CD14-positive monocyte (primary cell): ENCODE measurements around the gene KLC3. TPM values are rescaled to one million over a fixed set of nuclear protein-coding genes. Genes with fewer than 3 reads are reported as not detected.
"Not testable (repeated sequence)": the region's sequence is repeated elsewhere in the genome, so short reads cannot be mapped to it uniquely, and the experiment has no call there.

ENCODE experiments used
- DNase-seq, 3 donors: peaks; one replicate each; pipeline ENCODE4 v3.0.0-alpha.2; 2011 to 2022
- H2AFZ ChIP-seq: 2 replicates; pipeline ENCODE4 v1.6.0; 2012; ENCODE audit warnings: mild to moderate bottlenecking, low read depth, low read length, inconsistent platforms; ENCODE audit not compliant: insufficient read depth, poor library complexity, severe bottlenecking
- H3K27ac ChIP-seq, 2 donors: 1 replicate in 1 of 2; 2 replicates in 1 of 2; pipeline ENCODE4 v1.5.1; 2012 to 2013; ENCODE audit warnings: low read length in 2 of 2, control low read depth in 1 of 2, inconsistent platforms in 1 of 2, low read depth in 1 of 2, mild to moderate bottlenecking in 1 of 2
- H3K27me3 ChIP-seq, 2 donors: one replicate each; pipeline versions ENCODE4 v1.6.0 to v1.6.1; 2011 to 2013; ENCODE audit warnings: low read length in 2 of 2; ENCODE audit not compliant: control insufficient read depth in 2 of 2, insufficient read depth in 2 of 2
- H3K36me3 ChIP-seq, 2 donors: replicated peaks in 1 of 2; 1 replicate in 1 of 2; 2 replicates in 1 of 2; pipeline versions ENCODE4 v1.5.1 to v1.6.1; 2012 to 2013; ENCODE audit warnings: low read length in 2 of 2, control low read depth in 1 of 2, inconsistent platforms in 1 of 2, mild to moderate bottlenecking in 1 of 2; ENCODE audit not compliant: insufficient read depth in 2 of 2, control insufficient read depth in 1 of 2
- H3K4me1 ChIP-seq, 2 donors: 1 replicate in 1 of 2; 2 replicates in 1 of 2; pipeline versions ENCODE4 v1.5.1 to v1.6.1; 2012 to 2013; ENCODE audit warnings: low read length in 2 of 2, control low read depth in 1 of 2, inconsistent platforms in 1 of 2, mild to moderate bottlenecking in 1 of 2, moderate library complexity in 1 of 2; ENCODE audit not compliant: insufficient read depth in 2 of 2, control insufficient read depth in 1 of 2
- H3K4me2 ChIP-seq: replicated peaks from 2 replicates; pipeline ENCODE3; 2012; ENCODE audit warnings: low read length, moderate library complexity, mild to moderate bottlenecking; ENCODE audit not compliant: poor library complexity, severe bottlenecking; ENCODE audit errors: extremely low read depth
- H3K4me3 ChIP-seq, 3 experiments: fragments of 200-600 bp in 1 of 3; sonication (generic) in 1 of 3; replicated peaks in 1 of 3; 1 replicate in 2 of 3; 2 replicates in 1 of 3; pipeline ENCODE4 v1.5.1; 2011 to 2013; ENCODE audit warnings: low read length in 3 of 3, mild to moderate bottlenecking in 3 of 3, control low read depth in 2 of 3, low read depth in 2 of 3, inconsistent platforms in 1 of 3, moderate library complexity in 1 of 3
- H3K79me2 ChIP-seq: 2 replicates; pipeline ENCODE4 v1.6.0; 2012; ENCODE audit warnings: mild to moderate bottlenecking, control low read depth, inconsistent platforms, low read length, moderate library complexity; ENCODE audit not compliant: insufficient read depth
- H3K9ac ChIP-seq: 2 replicates; pipeline ENCODE4 v1.6.0; 2017; ENCODE audit warnings: low read length, mild to moderate bottlenecking; ENCODE audit not compliant: insufficient read depth, poor library complexity, severe bottlenecking
- H3K9me3 ChIP-seq, 2 donors: replicated peaks in 1 of 2; 1 replicate in 1 of 2; 2 replicates in 1 of 2; pipeline versions ENCODE4 v1.5.1 to v1.6.1; 2012 to 2013; ENCODE audit warnings: low read length in 2 of 2, control low read depth in 1 of 2; ENCODE audit not compliant: control insufficient read depth in 1 of 2, insufficient read depth in 1 of 2
- H4K20me1 ChIP-seq: 2 replicates; pipeline ENCODE4 v1.6.0; 2012; ENCODE audit warnings: mild to moderate bottlenecking, low read length, control low read depth, moderate library complexity; ENCODE audit not compliant: insufficient read depth
- H3K27ac Mint-ChIP-seq, 7 donors: one replicate each; pipeline ENCODE4 v1.8.0; 2020; ENCODE audit warnings: mild to moderate bottlenecking in 7 of 7, mixed read lengths in 7 of 7, moderate library complexity in 6 of 7, inconsistent platforms in 2 of 7
- H3K27me3 Mint-ChIP-seq, 3 donors: one replicate each; pipeline ENCODE4 v1.8.0; 2021 to 2022; ENCODE audit warnings: low read depth in 3 of 3, mild to moderate bottlenecking in 3 of 3, mixed read lengths in 3 of 3, moderate library complexity in 3 of 3, inconsistent platforms in 1 of 3
- H3K36me3 Mint-ChIP-seq, 2 donors: one replicate each; pipeline ENCODE4 v1.8.0; 2020; ENCODE audit warnings: mixed read lengths in 2 of 2, inconsistent platforms in 1 of 2, mild to moderate bottlenecking in 1 of 2
- H3K4me1 Mint-ChIP-seq: one replicate; pipeline ENCODE4 v1.8.0; 2020; ENCODE audit warnings: mild to moderate bottlenecking, mixed read lengths
- H3K4me3 Mint-ChIP-seq, 2 donors: one replicate each; pipeline ENCODE4 v1.8.0; 2020; ENCODE audit warnings: mild to moderate bottlenecking in 2 of 2, mixed read lengths in 2 of 2, moderate library complexity in 1 of 2
- H3K9me3 Mint-ChIP-seq, 7 donors: one replicate each; pipeline ENCODE4 v1.8.0; 2020 to 2022; ENCODE audit warnings: mixed read lengths in 7 of 7, mild to moderate bottlenecking in 6 of 7, moderate library complexity in 6 of 7, inconsistent platforms in 2 of 7
- CTCF ChIP-seq: fragments of 200-600 bp; IDR thresholded peaks from one replicate; pipeline ENCODE4 v1.8.0; 2022; ENCODE audit warnings: antibody characterized with exemption, mild to moderate bottlenecking
- WGBS: methylation state at CpG from one replicate; pipeline ENCODE4 v1.1.5; 2013; ENCODE audit warnings: missing lambda C conversion rate; ENCODE audit not compliant: insufficient coverage; 5-methylcytosine and 5-hydroxymethylcytosine counted together
- intact Hi-C, 2 donors: fragments of 100-400 bp; cut with micrococcal nuclease; formaldehyde crosslinking; loops; one replicate each; pipeline versions ENCODE4 v1.15.0 to v1.15.1; 2023
- polyA plus RNA-seq, 3 donors: library from polyadenylated mRNA; depleted of rRNA in 1 of 3; unstranded in 2 of 3; stranded (reverse) in 1 of 3; fragments of 300-500 nt in 2 of 3; fragments of >200 nt in 1 of 3; fragmentation: Illumina TruSeq in 2 of 3; gene quantifications; 1 replicate in 2 of 3; 2 replicates in 1 of 3; pipeline ENCODE4 v1.2.3, GENCODE V29; 2012 to 2021

The KLC3 gene
- polyA plus RNA-seq, 3 donors = not detected

DNA sequence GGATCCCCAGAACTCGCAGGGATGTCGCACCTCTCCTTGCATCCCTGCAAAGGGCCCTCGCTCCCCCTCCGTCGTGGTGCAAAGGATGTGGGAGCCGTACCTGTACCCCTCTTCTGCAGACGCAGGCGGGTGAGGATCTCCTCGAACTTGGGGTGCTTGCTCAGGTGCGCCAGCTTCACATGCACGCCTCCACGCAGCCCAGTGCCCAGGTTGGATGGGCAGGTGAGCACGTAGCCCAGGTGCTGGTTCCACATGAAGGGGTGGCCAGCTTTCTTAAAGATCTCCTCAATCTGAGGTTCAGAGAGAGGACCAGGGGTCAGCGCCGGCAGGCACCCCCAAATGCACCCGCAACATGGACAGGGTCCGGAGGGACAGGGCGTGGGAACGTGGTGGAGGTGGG is 33.2 kb upstream of the KLC3 start:
- DNase-seq = no peak
- H4K20me1 ChIP-seq = no peaks in the 10 kb centered on the region
- peaks cover 2 to 11% (median 7%) of the 10 kb centered on the region in 7 donors for H3K9me3 Mint-ChIP-seq
- H3K79me2 ChIP-seq = no peaks in the 10 kb centered on the region
- H3K9me3 ChIP-seq = peaks cover 0 to 4% of the 10 kb centered on the region in 2 donors
- no peak overlapping the region for H3K9ac ChIP-seq
- no peaks in the 10 kb centered on the region for H3K36me3 ChIP-seq
- no peaks in the 10 kb centered on the region for H3K27me3 ChIP-seq
- H3K4me3 ChIP-seq = no peak overlapping the region
- no peak overlapping the region for H3K4me3 Mint-ChIP-seq
- peaks cover 10% of the 10 kb centered on the region for H3K4me1 Mint-ChIP-seq
- H3K27ac Mint-ChIP-seq = no peak overlapping the region
- H3K36me3 Mint-ChIP-seq = peaks cover 4 to 5% of the 10 kb centered on the region in 2 donors
- intact Hi-C loops = no loop called here
- whole genome bisulfite sequencing = 87% methylated on average over 19 of the region's 19 CpGs
- H3K27ac ChIP-seq = no peak overlapping the region
- no peak overlapping the region for H2AFZ ChIP-seq
- peaks cover 3 to 9% of the 10 kb centered on the region in 2 donors for H3K4me1 ChIP-seq
- no peak overlapping the region for H3K4me2 ChIP-seq
- H3K27me3 Mint-ChIP-seq = peaks cover 4 to 15% (median 7%) of the 10 kb centered on the region in 3 donors
- no peak for TF ChIP-seq CTCF

DNA sequence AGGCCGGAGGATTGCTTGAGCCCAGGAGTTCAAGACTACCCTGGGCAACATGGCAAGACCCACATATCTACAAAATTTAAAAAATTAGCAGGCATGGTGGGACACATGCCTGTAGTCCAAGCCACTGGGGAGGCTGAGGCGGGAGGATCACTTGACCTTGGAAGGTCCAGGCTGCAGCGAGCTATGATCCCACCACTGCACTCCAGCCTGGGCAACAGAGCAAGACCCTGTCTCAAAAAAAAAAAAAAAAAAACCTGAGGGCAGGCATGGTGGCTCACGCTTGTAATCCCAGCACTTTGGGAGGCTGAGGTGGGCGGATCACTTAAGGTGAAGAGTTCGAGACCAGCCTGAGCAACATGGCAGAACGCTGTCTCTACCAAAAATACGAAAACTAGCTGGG is 31.2 kb upstream of the KLC3 start:
- H3K4me3 Mint-ChIP-seq, H3K4me1 ChIP-seq, H3K9me3 Mint-ChIP-seq, H3K36me3 ChIP-seq, H3K9ac ChIP-seq, H3K27me3 ChIP-seq, H3K79me2 ChIP-seq, H3K4me3 ChIP-seq, H2AFZ ChIP-seq, H3K9me3 ChIP-seq, H4K20me1 ChIP-seq, H3K27ac ChIP-seq, DNase-seq, H3K36me3 Mint-ChIP-seq, intact Hi-C loops, H3K4me2 ChIP-seq: not testable (repeated sequence)
- H3K27ac Mint-ChIP-seq = peak overlapping the region in 1 of 7 donors; percentile 16
- 97% methylated on average over 7 of the region's 8 CpGs for WGBS
- H3K4me1 Mint-ChIP-seq = peaks cover 13% of the 10 kb centered on the region
- peaks cover 4 to 17% (median 15%) of the 10 kb centered on the region in 3 donors for H3K27me3 Mint-ChIP-seq
